ENCODE results near the gene CELSR1. TPM values are rescaled to one million over a fixed set of nuclear protein-coding genes. Genes with fewer than 3 reads are reported as not detected.

CELSR1 gene
- total and polyA plus RNA-seq, 2 of the 13 experiments (the other 11 are each of a cell fraction or from before 2014, with no cell fraction given): 0.78 to 1.8 TPM

DNA sequence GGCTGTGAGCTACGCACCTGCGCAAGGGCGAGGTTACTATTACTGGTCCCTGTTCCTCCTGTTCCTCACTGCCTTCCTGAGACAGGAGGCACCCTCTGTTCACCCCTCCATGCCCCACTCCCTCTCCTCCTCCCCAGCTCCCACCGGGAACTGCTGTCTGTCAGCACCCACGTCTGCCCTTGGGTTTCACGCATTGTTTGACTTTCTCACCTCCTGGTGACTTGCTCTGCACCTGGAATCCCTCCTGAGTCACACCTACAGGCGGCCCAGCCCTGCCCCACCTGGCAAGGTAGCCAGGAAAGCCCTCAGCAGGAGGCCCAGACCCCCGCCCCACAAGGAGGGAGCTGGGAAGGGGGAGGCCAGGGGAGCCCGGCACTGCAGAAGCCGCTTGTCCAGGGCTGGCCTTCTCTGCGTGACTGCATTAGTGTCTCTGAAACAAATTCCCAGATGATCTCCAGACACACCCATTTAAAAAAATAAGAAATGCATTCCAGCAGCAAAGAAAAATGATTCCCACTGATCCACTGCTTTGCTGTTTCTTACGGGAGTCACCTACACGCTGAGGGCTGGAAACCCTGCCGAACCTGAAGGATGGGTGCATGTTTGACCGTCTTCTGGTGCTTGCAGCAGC, 86.4 kb downstream of the CELSR1 start:
- intact Hi-C loops (cut with micrococcal nuclease; ENCODE audit: unreplicated experiment) (loop anchor here (10.0 kb wide), 1 partner anchor 94 kb away; no protein-coding TSS in a partner anchor), in situ Hi-C loops (cut with HindIII; ENCODE audit: extremely low pct_ligation_motif_present, low pct_unique_long_range_greater_than_20kb) (no loop called here)
- TF ChIP-seq ZNF263 (CRISPR knock-in tag; IDR thresholded peaks at IDR 0.05): no peak
- no peak for TF ChIP-seq YEATS4 (CRISPR knock-in tag; IDR thresholded peaks at IDR 0.05; ENCODE audit: borderline replicate concordance)
- TF ChIP-seq THAP7 (CRISPR knock-in tag; IDR thresholded peaks at IDR 0.05): no peak
- no peak for TF ChIP-seq GZF1 (CRISPR knock-in tag; IDR thresholded peaks at IDR 0.05)
- no peak for TF ChIP-seq ZNF138 (CRISPR knock-in tag; IDR thresholded peaks at IDR 0.05; ENCODE audit: low read depth)
- TF ChIP-seq HNF4G (IDR thresholded peaks at IDR 0.05; ENCODE audit: borderline replicate concordance, low read depth, low read length): no peak
- no peak for TF ChIP-seq HNF4G (CRISPR knock-in tag; IDR thresholded peaks at IDR 0.05; ENCODE audit: borderline replicate concordance, low read depth)
- no peak for TF ChIP-seq RFX1 (IDR thresholded peaks at IDR 0.05)
- no peak for TF ChIP-seq MLXIP (CRISPR knock-in tag; IDR thresholded peaks at IDR 0.05; ENCODE audit: borderline replicate concordance)
- no peak for TF ChIP-seq MAFG (CRISPR knock-in tag; IDR thresholded peaks at IDR 0.05)
- no peak for TF ChIP-seq ZNF496 (CRISPR knock-in tag; IDR thresholded peaks at IDR 0.05; ENCODE audit: insufficient replicate concordance)
- no peak for TF ChIP-seq PRDM15 (CRISPR knock-in tag; IDR thresholded peaks at IDR 0.05)
- no peak for TF ChIP-seq SIN3B (IDR thresholded peaks at IDR 0.05; ENCODE audit: low read length)
- no peak for TF ChIP-seq NCOA1 (CRISPR knock-in tag; IDR thresholded peaks at IDR 0.05)
- TF ChIP-seq CAMTA2 (CRISPR knock-in tag; IDR thresholded peaks at IDR 0.05; ENCODE audit: borderline replicate concordance): no peak
- no peak for TF ChIP-seq ZNF720 (CRISPR knock-in tag; IDR thresholded peaks at IDR 0.05)
- TF ChIP-seq KLF16 (CRISPR knock-in tag; IDR thresholded peaks at IDR 0.05): no peak
- TF ChIP-seq, protein P1, sequence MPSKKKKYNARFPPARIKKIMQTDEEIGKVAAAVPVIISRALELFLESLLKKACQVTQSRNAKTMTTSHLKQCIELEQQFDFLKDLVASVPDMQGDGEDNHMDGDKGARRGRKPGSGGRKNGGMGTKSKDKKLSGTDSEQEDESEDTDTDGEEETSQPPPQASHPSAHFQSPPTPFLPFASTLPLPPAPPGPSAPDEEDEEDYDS (CRISPR knock-in tag; IDR thresholded peaks at IDR 0.05): no peak
- no peak for ATAC-seq
- Histone ChIP-seq H3K4me1 (ENCODE audit: insufficient read depth, low read length) (peaks cover 72% of the 10 kb centered on the region), H3K79me2 (ENCODE audit: insufficient read depth, low read length) (no peaks in the 10 kb centered on the region), H4K20me1 (ENCODE audit: insufficient read depth, low read length) (no peaks in the 10 kb centered on the region), H3K4me2 (ENCODE audit: low read depth, low read length) (no peak overlapping the region), H3K9ac (ENCODE audit: insufficient read depth, low read depth, low read length) (no peak overlapping the region), H3K36me3 (replicated peaks in 1 of 2; ENCODE audit: control insufficient read depth in 1 of 2, insufficient read depth in 2 of 2, low read length in 2 of 2) (no peaks in the 10 kb centered on the region), H2AFZ (ENCODE audit: low read length) (no peak overlapping the region), H3K27me3 (ENCODE audit: control insufficient read depth in 1 of 2, insufficient read depth in 2 of 2, low read length in 2 of 2) (no peaks in the 10 kb centered on the region; a peak in 1 of 5 replicates), H3K27ac (ENCODE audit: extremely low read length, insufficient read depth, low read length) (no peak overlapping the region), H3K9me3 (ENCODE audit: low read length) (no peaks in the 10 kb centered on the region), H3K4me3 (replicated peaks in 1 of 3; ENCODE audit: insufficient read depth in 1 of 3, low read depth in 2 of 3, low read length in 3 of 3) (no peak overlapping the region)
- no peak for DNase-seq (ENCODE audit: low spot score)
- CTCF ChIA-PET (ENCODE audit: low intra/inter-chr PET ratio, low total read pairs): no interaction called here
- no peak for FAIRE-seq
- POLR2A ChIA-PET: no interaction called here
- no TSS peak for BruUV-seq (replicated peaks)
- 79% methylated on average over 15 of the region's 15 CpGs for WGBS (ENCODE audit: low lambda C conversion rate)
